Measurements from ENCODE around the gene COL3A1.

DNA sequence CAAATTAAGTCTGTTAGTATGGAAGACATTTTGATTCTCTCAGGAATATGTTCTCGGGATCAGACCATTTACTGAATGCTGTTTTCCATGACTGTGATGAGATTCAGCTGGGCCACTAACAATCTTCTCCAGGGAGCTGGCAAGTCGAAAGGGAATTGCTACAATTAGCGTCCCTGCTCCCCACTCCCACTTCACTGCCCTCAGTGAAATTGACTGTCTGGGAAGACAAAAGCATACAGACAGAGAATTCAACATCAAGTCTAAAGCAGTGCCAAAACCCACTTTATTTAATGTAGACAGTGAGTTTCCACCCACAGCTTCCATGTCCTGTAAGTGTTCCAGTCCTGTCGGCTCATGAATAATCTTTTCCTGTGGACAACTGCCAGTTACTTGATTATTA lies 34.0 kb upstream of the COL3A1 start:
- TF ChIP-seq, protein P1, sequence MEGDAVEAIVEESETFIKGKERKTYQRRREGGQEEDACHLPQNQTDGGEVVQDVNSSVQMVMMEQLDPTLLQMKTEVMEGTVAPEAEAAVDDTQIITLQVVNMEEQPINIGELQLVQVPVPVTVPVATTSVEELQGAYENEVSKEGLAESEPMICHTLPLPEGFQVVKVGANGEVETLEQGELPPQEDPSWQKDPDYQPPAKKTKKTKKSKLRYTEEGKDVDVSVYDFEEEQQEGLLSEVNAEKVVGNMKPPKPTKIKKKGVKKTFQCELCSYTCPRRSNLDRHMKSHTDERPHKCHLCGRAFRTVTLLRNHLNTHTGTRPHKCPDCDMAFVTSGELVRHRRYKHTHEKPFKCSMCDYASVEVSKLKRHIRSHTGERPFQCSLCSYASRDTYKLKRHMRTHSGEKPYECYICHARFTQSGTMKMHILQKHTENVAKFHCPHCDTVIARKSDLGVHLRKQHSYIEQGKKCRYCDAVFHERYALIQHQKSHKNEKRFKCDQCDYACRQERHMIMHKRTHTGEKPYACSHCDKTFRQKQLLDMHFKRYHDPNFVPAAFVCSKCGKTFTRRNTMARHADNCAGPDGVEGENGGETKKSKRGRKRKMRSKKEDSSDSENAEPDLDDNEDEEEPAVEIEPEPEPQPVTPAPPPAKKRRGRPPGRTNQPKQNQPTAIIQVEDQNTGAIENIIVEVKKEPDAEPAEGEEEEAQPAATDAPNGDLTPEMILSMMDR (IDR thresholded peaks at IDR 0.05), result no peak
- TF ChIP-seq POLR2A (IDR thresholded peaks at IDR 0.05), result no peak

All from breast epithelium (tissue), 3 donors.